HepG2 (cell line): ENCODE data around the gene BRINP1. TPM values are rescaled to one million over a fixed set of nuclear protein-coding genes. Genes with fewer than 3 reads are reported as not detected.

Experiments
- ATAC-seq: fragments of 200-7000 bp; cut with Tn5 transposase; 3 replicates; pipeline ENCODE4 v1.9.1; 2020; ENCODE audit warnings: mild to moderate bottlenecking, moderate library complexity
- BruUV-seq: library from RNA; stranded (reverse); fragments of 400-500 nt; replicated peaks from 2 replicates; lab custom pipeline; 2021; lab: Mats Ljungman, UMichigan
- CTCF ChIA-PET: fragments of 300-600 bp; formaldehyde crosslinking; extraction: SDS; loops from one replicate; lab custom pipeline; 2021; ENCODE audit warnings: low total read pairs, inconsistent platforms, low intra/inter-chr PET ratio; lab: Yijun Ruan, JAX
- POLR2A ChIA-PET: fragments of 350-600 bp; sonication (Branson Sonifier 250); formaldehyde crosslinking; loops from one replicate; lab custom pipeline; 2020; ENCODE audit warnings: antibody characterized with exemption, inconsistent platforms; lab: Yijun Ruan, JAX
- DNase-seq: peaks from one replicate; pipeline ENCODE4 v3.0.0-alpha.2; 2015; ENCODE audit warnings: low spot score
- FAIRE-seq: peaks from 3 replicates; lab custom pipeline; 2011; peaks lifted over from hg19 to GRCh38; lab: Jason Lieb, UNC
- H2AFZ ChIP-seq: one replicate; pipeline ENCODE4 v1.6.1; 2011; ENCODE audit warnings: low read length, inconsistent platforms
- H3K27ac ChIP-seq: fragments of 300-600 bp; 3 replicates; pipeline ENCODE4 v1.8.0; 2011; ENCODE audit warnings: mixed run types, mild to moderate bottlenecking, mixed read lengths, low read length, inconsistent platforms; ENCODE audit not compliant: insufficient read depth; ENCODE audit errors: extremely low read length
- H3K27me3 ChIP-seq, 2 experiments: fragments of 200-600 bp in 1 of 2; 2 replicates in 1 of 2; 3 replicates in 1 of 2; pipeline versions ENCODE4 v1.6.0 to v1.8.0; 2011; ENCODE audit warnings: low read length in 2 of 2, mild to moderate bottlenecking in 2 of 2, moderate library complexity in 2 of 2, inconsistent platforms in 1 of 2; ENCODE audit not compliant: insufficient read depth in 2 of 2, control insufficient read depth in 1 of 2
- H3K36me3 ChIP-seq, 2 experiments: fragments of 200-600 bp in 1 of 2; replicated peaks in 1 of 2; 2 replicates in 1 of 2; 3 replicates in 1 of 2; pipeline versions ENCODE4 v1.5.1 to v1.8.0; 2011; ENCODE audit warnings: low read length in 2 of 2, inconsistent platforms in 1 of 2; ENCODE audit not compliant: insufficient read depth in 2 of 2, control insufficient read depth in 1 of 2
- H3K4me1 ChIP-seq: 2 replicates; pipeline ENCODE4 v1.5.1; 2012; ENCODE audit warnings: low read length, inconsistent platforms; ENCODE audit not compliant: insufficient read depth
- H3K4me2 ChIP-seq: 2 replicates; pipeline ENCODE4 v1.6.0; 2011; ENCODE audit warnings: low read depth, low read length, inconsistent platforms
- H3K4me3 ChIP-seq, 3 experiments: fragments of 200-600 bp in 1 of 3; sonication (generic), shearing (Covaris generic) in 1 of 3; replicated peaks in 1 of 3; 2 replicates each; pipeline ENCODE4 v1.5.1; 2011 to 2016; ENCODE audit warnings: low read length in 3 of 3, inconsistent platforms in 2 of 3, low read depth in 2 of 3, mild to moderate bottlenecking in 2 of 3, control low read depth in 1 of 3, mixed read lengths in 1 of 3; ENCODE audit not compliant: insufficient read depth in 1 of 3
- H3K79me2 ChIP-seq: one replicate; pipeline ENCODE4 v1.6.1; 2011; ENCODE audit warnings: low read length, inconsistent platforms; ENCODE audit not compliant: insufficient read depth
- H3K9ac ChIP-seq: 2 replicates; pipeline ENCODE4 v1.6.0; 2011; ENCODE audit warnings: mild to moderate bottlenecking, low read depth, low read length, inconsistent platforms; ENCODE audit not compliant: insufficient read depth
- H3K9me3 ChIP-seq: 2 replicates; pipeline ENCODE4 v1.5.1; 2012; ENCODE audit warnings: mild to moderate bottlenecking, low read length
- H4K20me1 ChIP-seq: 2 replicates; pipeline ENCODE4 v1.6.0; 2011; ENCODE audit warnings: inconsistent platforms, mild to moderate bottlenecking, low read length, moderate library complexity; ENCODE audit not compliant: insufficient read depth
- BCL6 ChIP-seq: IDR thresholded peaks from 2 replicates; pipeline ENCODE4 v1.6.1; 2016; ENCODE audit warnings: missing genetic modification reagents, missing compliant biosample characterization
- BRF2 ChIP-seq: sonication (generic); formaldehyde crosslinking; IDR thresholded peaks from 2 replicates; pipeline ENCODE4 v1.8.1; 2022; ENCODE audit warnings: mild to moderate bottlenecking, missing genetic modification reagents
- CREBL2 ChIP-seq: sonication (generic); formaldehyde crosslinking; IDR thresholded peaks from 2 replicates; pipeline ENCODE4 v1.8.1; 2023; ENCODE audit warnings: missing genetic modification reagents, mild to moderate bottlenecking, borderline replicate concordance
- KDM5B ChIP-seq: sonication (generic); formaldehyde crosslinking; IDR thresholded peaks from 2 replicates; pipeline ENCODE4 v1.4.0; 2020; ENCODE audit warnings: missing genetic modification reagents, mild to moderate bottlenecking, borderline replicate concordance
- MAFF ChIP-seq: IDR thresholded peaks from 2 replicates; pipeline ENCODE4 v1.6.1; 2011; ENCODE audit warnings: low read depth, low read length, improper control_type of control experiment
- MXI1 ChIP-seq: IDR thresholded peaks from 3 replicates; pipeline ENCODE4 v1.6.1; 2012; ENCODE audit warnings: low read depth, low read length, inconsistent platforms, borderline replicate concordance
- MYPOP ChIP-seq: sonication (generic); formaldehyde crosslinking; IDR thresholded peaks from 2 replicates; pipeline ENCODE4 v1.8.1; 2023; ENCODE audit warnings: mild to moderate bottlenecking, moderate library complexity, missing genetic modification reagents
- NFATC3 ChIP-seq: sonication (generic); formaldehyde crosslinking; IDR thresholded peaks from 2 replicates; pipeline ENCODE4 v1.5.1; 2020; ENCODE audit warnings: mild to moderate bottlenecking, missing genetic modification reagents
- ONECUT2 ChIP-seq: sonication (generic); formaldehyde crosslinking; IDR thresholded peaks from 2 replicates; pipeline ENCODE4 v1.4.0; 2020; ENCODE audit warnings: missing genetic modification reagents
- POGK ChIP-seq: sonication (generic); formaldehyde crosslinking; conservative IDR thresholded peaks from 2 replicates; pipeline ENCODE4 v1.8.0; 2022; ENCODE audit warnings: mild to moderate bottlenecking, moderate library complexity, missing genetic modification reagents
- RFXAP ChIP-seq: sonication (generic); formaldehyde crosslinking; IDR thresholded peaks from 2 replicates; pipeline ENCODE4 v1.4.0; 2020; ENCODE audit warnings: missing genetic modification reagents, borderline replicate concordance
- ZBTB46 ChIP-seq: sonication (generic); formaldehyde crosslinking; IDR thresholded peaks from 2 replicates; pipeline ENCODE4 v1.4.0; 2020; ENCODE audit warnings: mild to moderate bottlenecking, missing genetic modification reagents, borderline replicate concordance
- ZGPAT ChIP-seq: IDR thresholded peaks from 2 replicates; pipeline ENCODE4 v1.6.1; 2016; ENCODE audit warnings: mild to moderate bottlenecking
- ZNF335 ChIP-seq: sonication (generic); formaldehyde crosslinking; IDR thresholded peaks from 2 replicates; pipeline ENCODE4 v1.4.0; 2020; ENCODE audit warnings: missing genetic modification reagents
- ZNF660 ChIP-seq: sonication (generic); formaldehyde crosslinking; IDR thresholded peaks from 2 replicates; pipeline ENCODE4 v1.5.1; 2020; ENCODE audit warnings: mild to moderate bottlenecking, low read depth, missing genetic modification reagents, borderline replicate concordance
- ZNF75D ChIP-seq: sonication (generic); formaldehyde crosslinking; IDR thresholded peaks from 2 replicates; pipeline ENCODE4 v1.8.1; 2023; ENCODE audit warnings: missing genetic modification reagents, mild to moderate bottlenecking, borderline replicate concordance
- ZZZ3 ChIP-seq: sonication (generic); formaldehyde crosslinking; IDR thresholded peaks from 2 replicates; pipeline ENCODE4 v1.4.0; 2020; ENCODE audit warnings: missing genetic modification reagents, mild to moderate bottlenecking, borderline replicate concordance
- WGBS: methylation state at CpG from one replicate; pipeline ENCODE4 v1.1.6; 2017; ENCODE audit warnings: low lambda C conversion rate; 5-methylcytosine and 5-hydroxymethylcytosine counted together
- in situ Hi-C: cut with HindIII; loops from 2 replicates; pipeline ENCODE4 v1.10.0; 2017; ENCODE audit warnings: low pct_unique_long_range_greater_than_20kb; ENCODE audit not compliant: extremely low pct_ligation_motif_present
- intact Hi-C: fragments of 100-400 bp; cut with micrococcal nuclease; formaldehyde crosslinking; loops from one replicate; pipeline ENCODE4 v1.10.0; 2022; ENCODE audit not compliant: unreplicated experiment
- polyA plus RNA-seq, 8 experiments: library from polyadenylated mRNA; depleted of rRNA in 3 of 8; stranded (reverse) in 7 of 8; unstranded in 1 of 8; fragments of >200 nt; fragmentation: Illumina TruSeq in 4 of 8; extraction: Trizol in 4 of 8; gene quantifications; 2 replicates each; pipeline versions ENCODE4 v1.2.1 to v1.2.3, GENCODE V29; 2011 to 2016; ENCODE audit warnings: low read depth in 4 of 8, missing spikeins in 1 of 8, mixed read lengths in 1 of 8; ENCODE audit not compliant: insufficient read depth in 1 of 8
- total RNA-seq, 5 experiments: library from RNA; depleted of rRNA; stranded (reverse); fragments of >200 nt; fragmentation: Illumina TruSeq; extraction: Trizol; gene quantifications; 2 replicates each; pipeline ENCODE4 v1.2.3, GENCODE V29; 2016; ENCODE audit warnings: low read depth in 1 of 5

BRINP1 gene
- total and polyA plus RNA-seq, 2 of the 13 experiments (the other 11 are each of a cell fraction or from before 2014, with no cell fraction given) = not detected

- ChIA-PET POLR2A (no interaction called here), CTCF (no interaction called here)
- FAIRE-seq = no peak
- TF ChIP-seq ZGPAT (CRISPR knock-in tag) (no peak), BCL6 (CRISPR knock-in tag) (no peak), ZNF660 (no peak), ZNF75D (CRISPR knock-in tag) (no peak), RFXAP (CRISPR knock-in tag) (no peak), ZBTB46 (CRISPR knock-in tag) (no peak), KDM5B (CRISPR knock-in tag) (no peak), BRF2 (no peak), ZZZ3 (CRISPR knock-in tag) (no peak), ONECUT2 (no peak), MYPOP (CRISPR knock-in tag) (no peak), MAFF (no peak), CREBL2 (no peak), MXI1 (no peak), POGK (CRISPR knock-in tag) (no peak), ZNF335 (no peak), NFATC3 (no peak)
These were observed 95.1 kb downstream of the BRINP1 start for GRCh38 chr9:119273984-119274665.

More at GRCh38 chr9:119273984-119274665, 95.1 kb downstream of the BRINP1 start:
- H4K20me1 ChIP-seq = no peaks in the 10 kb centered on the region
- no peaks in the 10 kb centered on the region for H3K79me2 ChIP-seq
- H3K36me3 ChIP-seq = no peaks in the 10 kb centered on the region
- BruUV-seq = no TSS peak
- no peaks in the 10 kb centered on the region for H3K4me1 ChIP-seq
- H3K27ac ChIP-seq = no peak overlapping the region
- H3K9me3 ChIP-seq = no peaks in the 10 kb centered on the region
- H3K27me3 ChIP-seq = no peaks in the 10 kb centered on the region
- H3K4me2 ChIP-seq = no peak overlapping the region
- no peak overlapping the region for H3K9ac ChIP-seq
- no peak for ATAC-seq
- no peak overlapping the region for H2AFZ ChIP-seq
- WGBS = 0% methylated on average over 3 of the region's 3 CpGs
- no peak for DNase-seq
- intact Hi-C loops (no loop called here), in situ Hi-C loops (no loop called here)
- H3K4me3 ChIP-seq = no peak overlapping the region
